Muscle of leg (tissue), 11 donors: ENCODE data around the gene PTPRJ. TPM values are rescaled to one million over a fixed set of nuclear protein-coding genes. Genes with fewer than 3 reads are reported as not detected.

Experiments
- DNase-seq: peaks from one replicate; pipeline ENCODE4 v3.0.0; 2013
- H3K27ac ChIP-seq: one replicate; pipeline ENCODE4 v1.5.1; 2013; ENCODE audit warnings: mild to moderate bottlenecking, low read length, control low read depth
- H3K27me3 ChIP-seq: one replicate; pipeline ENCODE4 v1.6.1; 2013; ENCODE audit warnings: low read length; ENCODE audit not compliant: control insufficient read depth, insufficient read depth
- H3K36me3 ChIP-seq: one replicate; pipeline ENCODE4 v1.6.1; 2013; ENCODE audit warnings: low read length; ENCODE audit not compliant: control insufficient read depth, insufficient read depth
- H3K4me1 ChIP-seq: one replicate; pipeline ENCODE4 v1.6.1; 2013; ENCODE audit warnings: low read length; ENCODE audit not compliant: control insufficient read depth, insufficient read depth
- H3K4me3 ChIP-seq: one replicate; pipeline ENCODE4 v1.5.1; 2013; ENCODE audit warnings: low read length, control low read depth
- H3K9me3 ChIP-seq: replicated peaks from 2 replicates; pipeline ENCODE4 v1.6.1; 2013; ENCODE audit warnings: low read depth, low read length; ENCODE audit not compliant: control insufficient read depth
- WGBS: methylation state at CpG from one replicate; pipeline ENCODE4 v1.1.5; 2013; ENCODE audit warnings: missing lambda C conversion rate; ENCODE audit not compliant: insufficient coverage; 5-methylcytosine and 5-hydroxymethylcytosine counted together
- polyA plus RNA-seq, 8 donors: library from polyadenylated mRNA; unstranded; fragments of 120-200 nt; gene quantifications; one replicate each; pipeline versions ENCODE4 v1.2.1 to v1.2.3, GENCODE V29; 2013; ENCODE audit warnings: inconsistent platforms in 1 of 8, low replicate concordance in 1 of 8; ENCODE audit not compliant: insufficient read length in 8 of 8, insufficient read depth in 1 of 8
- total RNA-seq: library from RNA; stranded (reverse); fragments of 120-200 nt; gene quantifications from one replicate; pipeline ENCODE4 v1.2.4, GENCODE V29; 2013

Gene PTPRJ
- total and polyA plus RNA-seq, 9 donors = 2.9 to 6.0 (median 3.6) TPM

GRCh38 chr11:48101044-48101733 is 120.8 kb downstream of the PTPRJ start:
- H3K36me3 ChIP-seq = no peaks in the 10 kb centered on the region
- DNase-seq = no peak
- 56% methylated on average over 6 of the region's 11 CpGs for WGBS
- H3K27ac ChIP-seq = no peak overlapping the region
- no peaks in the 10 kb centered on the region for H3K9me3 ChIP-seq
- H3K4me1 ChIP-seq = peaks cover 28% of the 10 kb centered on the region
- peaks cover 10% of the 10 kb centered on the region for H3K27me3 ChIP-seq
- no peak overlapping the region for H3K4me3 ChIP-seq

DNA sequence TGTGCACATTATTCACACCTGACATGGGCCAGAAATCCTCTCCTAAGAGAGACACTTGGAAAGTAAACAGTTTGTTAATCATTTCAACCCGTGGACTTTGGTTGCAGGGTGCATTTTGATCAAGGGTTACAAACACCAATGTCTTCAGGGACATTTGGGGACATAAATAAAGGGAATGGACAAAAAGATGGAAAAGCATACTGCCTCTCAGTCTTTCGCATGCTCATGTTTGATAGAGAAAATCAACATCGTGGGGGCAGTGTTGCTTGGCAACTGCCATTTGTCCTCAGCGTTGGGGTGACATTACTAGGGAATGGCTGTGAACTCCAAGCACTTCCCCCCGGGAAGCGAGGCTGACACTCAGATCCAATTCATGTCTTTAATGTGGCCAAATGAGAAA is 121.6 kb downstream of the PTPRJ start:
- no peaks in the 10 kb centered on the region for H3K36me3 ChIP-seq
- H3K27me3 ChIP-seq = peaks cover 8% of the 10 kb centered on the region
- no peaks in the 10 kb centered on the region for H3K9me3 ChIP-seq
- no peak overlapping the region for H3K4me3 ChIP-seq
- WGBS = 21% methylated on average over 2 of the region's 6 CpGs
- peak overlapping the region; percentile 6 for H3K27ac ChIP-seq
- H3K4me1 ChIP-seq = peaks cover 24% of the 10 kb centered on the region
- DNase-seq = peak; percentile 76

- Histone ChIP-seq H3K9me3 (no peaks in the 10 kb centered on the region), H3K4me3 (no peak overlapping the region), H3K4me1 (peaks cover 27% of the 10 kb centered on the region), H3K36me3 (no peaks in the 10 kb centered on the region), H3K27ac (peak overlapping the region; percentile 78), H3K27me3 (peaks cover 7% of the 10 kb centered on the region)
- WGBS = 73% methylated on average over 4 of the region's 12 CpGs
- peak; percentile 49 for DNase-seq
Measured at GRCh38 chr11:48103621-48104567, 123.5 kb downstream of the PTPRJ start.

GRCh38 chr11:48104568-48104924 is 124.2 kb downstream of the PTPRJ start:
- H3K9me3 ChIP-seq = no peaks in the 10 kb centered on the region
- no peak for DNase-seq
- H3K27me3 ChIP-seq = peaks cover 7% of the 10 kb centered on the region
- no peak overlapping the region for H3K4me3 ChIP-seq
- H3K4me1 ChIP-seq = peaks cover 33% of the 10 kb centered on the region
- no peaks in the 10 kb centered on the region for H3K36me3 ChIP-seq
- H3K27ac ChIP-seq = peak overlapping the region; percentile 78
- WGBS = 88% methylated on average over 2 of the region's 3 CpGs

DNA sequence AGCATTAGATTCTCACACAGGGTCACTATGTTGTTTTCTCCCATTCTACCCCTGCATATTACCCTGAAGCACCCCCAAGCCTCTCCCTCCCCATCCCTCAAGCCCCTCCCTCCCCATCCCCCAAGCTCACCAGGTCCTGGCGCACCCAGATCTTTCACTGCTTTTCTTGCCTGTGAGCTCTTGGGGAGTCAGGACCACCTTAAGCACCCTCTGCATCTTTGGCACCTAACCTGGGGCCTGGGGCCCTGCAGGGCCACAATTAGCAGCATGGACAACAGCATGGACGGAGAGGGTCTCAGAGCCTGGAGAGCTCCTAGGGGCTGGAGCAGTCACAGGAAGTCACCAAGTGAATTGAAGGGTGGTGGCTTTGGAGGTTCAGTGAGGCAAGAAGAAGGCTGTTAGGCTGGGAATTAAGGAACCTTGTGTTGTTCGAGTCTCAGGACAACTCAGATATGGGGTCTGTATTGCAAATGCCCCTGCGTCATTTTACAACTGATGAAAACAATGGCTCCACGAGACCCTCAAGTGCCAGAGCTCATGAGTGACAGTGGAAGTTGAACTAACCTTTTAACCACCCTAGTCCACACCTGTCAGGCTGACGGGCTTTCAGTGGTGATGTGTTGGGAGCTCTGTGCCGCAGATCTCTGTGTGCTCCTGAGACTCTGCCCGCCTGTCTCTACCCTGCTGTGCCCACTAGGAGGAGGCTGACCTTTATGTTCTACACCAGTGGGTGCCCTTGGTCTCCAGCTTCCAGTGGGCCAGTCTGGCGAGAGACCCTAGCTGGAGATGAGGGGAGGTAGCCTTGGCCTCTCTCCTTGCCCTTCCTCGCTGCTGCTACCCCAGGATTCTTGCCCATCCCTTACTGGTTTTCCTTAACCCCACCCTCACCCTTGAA is 125.0 kb downstream of the PTPRJ start:
- Histone ChIP-seq H3K27me3 (peaks cover 5% of the 10 kb centered on the region), H3K27ac (no peak overlapping the region), H3K4me1 (peaks cover 36% of the 10 kb centered on the region), H3K4me3 (no peak overlapping the region), H3K9me3 (no peaks in the 10 kb centered on the region), H3K36me3 (no peaks in the 10 kb centered on the region)
- 98% methylated on average over 4 of the region's 10 CpGs for WGBS
- no peak for DNase-seq

GRCh38 chr11:48106166-48106565 is 125.8 kb downstream of the PTPRJ start:
- no peaks in the 10 kb centered on the region for H3K36me3 ChIP-seq
- H3K4me1 ChIP-seq = peaks cover 34% of the 10 kb centered on the region
- no peak overlapping the region for H3K4me3 ChIP-seq
- no peak for DNase-seq
- H3K27ac ChIP-seq = no peak overlapping the region
- 64% methylated on average over 6 of the region's 6 CpGs for WGBS
- no peaks in the 10 kb centered on the region for H3K9me3 ChIP-seq
- peaks cover 5% of the 10 kb centered on the region for H3K27me3 ChIP-seq

GRCh38 chr11:48107188-48107704 is 126.9 kb downstream of the PTPRJ start:
- H3K27me3 ChIP-seq = peaks cover 5% of the 10 kb centered on the region
- H3K4me1 ChIP-seq = peaks cover 24% of the 10 kb centered on the region
- H3K9me3 ChIP-seq = no peaks in the 10 kb centered on the region
- DNase-seq = peak; percentile 43
- 93% methylated on average over 7 of the region's 7 CpGs for WGBS
- H3K27ac ChIP-seq = no peak overlapping the region
- no peaks in the 10 kb centered on the region for H3K36me3 ChIP-seq
- no peak overlapping the region for H3K4me3 ChIP-seq

DNA sequence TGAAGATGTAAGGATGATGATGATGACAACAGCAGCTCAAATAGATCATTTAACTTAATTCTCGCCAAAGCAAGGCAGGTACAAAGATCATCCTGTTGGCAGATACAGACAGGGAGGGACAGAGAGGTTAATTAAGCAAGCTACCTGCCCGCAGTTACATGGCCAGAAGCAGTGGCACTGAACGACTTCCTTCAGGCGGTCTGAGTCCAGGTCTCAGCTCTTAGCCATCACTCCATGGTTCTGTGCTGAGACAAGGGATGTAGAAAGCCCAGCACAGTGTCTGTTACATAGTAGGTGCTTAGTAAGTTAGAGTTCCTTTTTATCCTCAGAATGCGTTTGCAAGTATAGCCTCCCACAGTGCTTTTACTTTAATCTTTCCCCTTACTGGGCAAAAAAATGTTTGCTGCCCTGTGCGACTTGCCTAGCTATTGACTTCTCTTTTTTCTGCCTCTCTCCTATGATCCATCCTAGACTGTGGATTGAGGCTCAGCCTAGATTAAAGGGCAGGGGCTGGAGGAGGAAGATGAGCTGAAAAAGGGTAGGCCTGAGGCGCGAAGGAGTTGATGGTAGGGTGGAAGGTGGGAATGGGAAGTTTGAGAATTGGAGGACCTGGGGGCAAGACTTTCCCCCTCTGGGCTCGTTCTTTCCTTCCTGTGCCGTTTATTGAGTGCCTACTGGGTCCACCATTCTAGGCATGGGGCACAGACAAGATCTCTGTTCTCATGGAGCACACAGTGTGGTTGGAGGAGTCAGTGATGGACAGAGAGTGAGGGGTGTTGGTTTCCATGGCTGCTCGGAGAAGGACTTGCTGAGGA is 128.1 kb downstream of the PTPRJ start:
- H3K4me1 ChIP-seq = peaks cover 22% of the 10 kb centered on the region
- no peak overlapping the region for H3K4me3 ChIP-seq
- no peaks in the 10 kb centered on the region for H3K9me3 ChIP-seq
- H3K36me3 ChIP-seq = no peaks in the 10 kb centered on the region
- peaks cover 5% of the 10 kb centered on the region for H3K27me3 ChIP-seq
- peak; percentile 44 for DNase-seq
- peak overlapping the region; percentile 7 for H3K27ac ChIP-seq
- WGBS = 75% methylated on average over 7 of the region's 11 CpGs

DNA sequence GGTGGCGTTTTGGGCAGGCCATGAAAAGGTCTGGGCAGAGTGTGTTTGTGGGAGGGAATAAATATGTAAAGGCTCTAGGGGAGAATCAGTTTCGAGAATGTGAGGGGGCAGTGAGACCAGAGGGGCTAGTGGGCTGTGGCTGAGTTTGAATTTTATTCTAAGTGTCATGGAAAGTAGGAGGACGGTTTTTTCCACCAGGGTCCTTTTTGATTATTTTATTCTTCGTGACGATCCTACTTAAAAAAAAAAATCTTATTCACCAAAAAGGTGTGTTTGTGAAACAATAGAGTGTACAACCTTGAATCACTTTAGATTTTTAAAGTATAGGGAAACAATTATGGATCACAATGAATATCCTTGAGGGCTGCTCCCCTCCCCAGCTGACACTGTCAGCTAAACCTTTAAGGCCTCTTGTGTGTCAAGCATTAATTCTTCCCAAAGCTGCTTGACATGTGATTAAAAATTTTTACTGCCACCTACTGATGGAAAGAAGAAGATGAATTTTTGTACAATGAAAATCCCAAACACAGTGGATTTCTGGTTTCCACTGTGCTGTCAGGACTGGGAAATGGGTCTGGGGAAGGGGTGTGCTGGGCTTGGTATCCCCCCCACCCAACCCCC is 128.8 kb downstream of the PTPRJ start:
- WGBS = 32% methylated on average over 2 of the region's 5 CpGs
- peaks cover 17% of the 10 kb centered on the region for H3K4me1 ChIP-seq
- no peak overlapping the region for H3K4me3 ChIP-seq
- H3K36me3 ChIP-seq = no peaks in the 10 kb centered on the region
- H3K27ac ChIP-seq = peak overlapping the region; percentile 62
- H3K9me3 ChIP-seq = no peaks in the 10 kb centered on the region
- H3K27me3 ChIP-seq = peaks cover 2% of the 10 kb centered on the region
- peak; percentile 71 for DNase-seq
